HL-60/S4 treated with phorbol 12-myristate 13-acetate at 8.2 ng/mL for 4 days and 3 days (cell line): ENCODE results near the gene SRGAP2C.
"Not testable (repeated sequence)": the region's sequence is repeated elsewhere in the genome, so short reads cannot be mapped to it uniquely, and the experiment has no call there.

Experiments used
- in situ Hi-C: fragments of 300-500 bp; cut with MboI; formaldehyde crosslinking; loops from 2 replicates; pipeline ENCODE4 v1.15.0; 2022; ENCODE audit warnings: low sequenced_read_pairs

The SRGAP2C gene

GRCh38 chr1:121414905-121415304 lies 230.1 kb downstream of the SRGAP2C start:
- in situ Hi-C loops: no loop called here

GRCh38 chr1:121417325-121417923 lies 232.6 kb downstream of the SRGAP2C start:
- in situ Hi-C loops: no loop called here

DNA sequence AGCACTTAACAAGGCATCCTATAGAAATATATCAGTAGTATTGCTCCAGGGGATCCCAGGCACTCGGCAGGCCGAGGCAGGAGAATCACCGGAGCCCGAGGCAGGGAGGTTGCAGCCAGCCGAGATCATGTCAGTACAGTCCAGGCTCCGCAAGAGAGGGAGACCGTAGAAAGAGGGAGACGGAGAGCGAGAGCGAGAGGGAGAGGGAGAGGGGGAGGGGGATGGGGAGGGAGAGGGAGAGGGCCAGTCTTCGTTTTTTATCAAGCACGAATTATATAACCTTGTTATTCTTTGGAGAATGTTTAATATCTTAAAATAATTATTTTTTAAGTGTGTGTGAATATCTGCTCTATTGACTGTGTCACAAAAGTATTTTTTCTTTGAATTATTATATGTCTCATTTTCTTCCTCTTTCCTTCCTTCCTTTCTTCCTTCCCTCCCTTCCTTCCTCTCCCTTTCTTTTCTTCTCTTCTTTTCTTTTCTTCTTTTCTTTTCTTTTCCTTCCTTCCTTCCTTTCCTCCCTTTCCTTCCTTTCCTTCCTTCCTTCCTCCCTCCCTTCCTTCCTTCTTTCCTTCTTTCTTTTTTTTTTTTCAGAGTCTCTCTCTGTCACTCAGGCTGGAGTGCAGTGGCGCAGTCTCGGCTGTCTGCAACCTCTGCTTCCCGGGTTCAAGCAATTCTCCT lies 233.7 kb downstream of the SRGAP2C start:
- in situ Hi-C loops: no loop called here

- in situ Hi-C loops: not testable (repeated sequence)
These were observed 234.4 kb downstream of the SRGAP2C start for GRCh38 chr1:121419050-121419615.

- in situ Hi-C loops: not testable (repeated sequence)
These were observed 236.7 kb downstream of the SRGAP2C start for GRCh38 chr1:121421490-121421889.

DNA sequence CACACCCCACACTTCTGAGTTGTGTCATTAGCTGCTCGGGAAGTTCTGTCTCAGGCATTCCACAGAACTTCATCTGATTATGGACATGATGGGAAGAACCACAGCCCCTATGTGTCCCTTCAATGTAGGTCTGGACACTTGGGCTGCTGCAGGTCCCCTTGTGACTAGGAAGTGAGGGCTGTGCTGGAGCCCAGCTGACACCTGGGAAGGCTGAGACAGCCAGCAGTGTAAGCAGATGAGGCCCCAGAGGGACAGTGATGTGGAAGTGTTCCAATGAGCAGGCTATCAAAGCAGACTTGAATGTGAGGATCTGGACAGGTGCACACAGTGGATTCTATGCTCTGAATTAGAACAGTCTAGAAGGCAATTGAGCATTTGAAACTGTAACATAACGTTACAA lies 239.2 kb downstream of the SRGAP2C start:
- in situ Hi-C loops: not testable (repeated sequence)

DNA sequence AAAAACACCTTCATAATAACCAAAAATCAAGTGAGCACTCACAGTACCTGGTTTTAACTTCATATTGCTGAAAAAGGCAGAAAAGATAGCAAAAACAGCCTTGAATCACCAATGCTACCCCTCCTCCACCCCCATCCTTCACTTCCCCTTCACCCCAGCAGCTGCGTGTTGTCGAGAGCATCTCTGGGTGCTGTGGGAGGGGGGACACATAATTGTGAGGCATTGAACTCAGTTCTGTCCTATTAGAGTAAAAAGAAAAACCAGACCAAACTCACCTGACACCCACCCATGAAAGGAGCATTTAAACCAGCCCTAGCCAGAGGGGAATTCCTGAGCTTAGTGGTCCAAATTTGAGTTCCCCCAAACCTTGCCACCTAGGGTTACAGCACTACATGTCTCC lies 248.7 kb downstream of the SRGAP2C start:
- in situ Hi-C loops: not testable (repeated sequence)

- in situ Hi-C loops: not testable (repeated sequence)
These were observed 254.1 kb downstream of the SRGAP2C start for GRCh38 chr1:121438862-121439261.

DNA sequence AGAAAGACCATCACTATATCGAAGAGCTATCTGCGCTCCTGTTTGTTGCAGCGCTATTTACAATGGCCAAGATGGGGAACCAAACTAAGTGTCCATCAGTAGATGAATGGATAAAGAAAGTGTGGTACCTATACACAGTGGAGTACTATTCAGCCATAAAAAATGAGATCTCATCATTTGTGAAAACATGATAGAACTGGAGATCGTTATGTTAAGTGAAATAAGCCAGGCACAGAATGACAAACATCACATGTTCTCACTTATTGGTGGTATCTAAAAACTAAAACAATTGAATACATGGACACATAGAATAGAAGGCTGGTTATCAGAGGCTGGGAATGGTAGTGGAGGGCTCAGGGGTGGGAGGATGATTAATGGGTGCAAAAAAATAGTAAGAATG lies 256.2 kb downstream of the SRGAP2C start:
- in situ Hi-C loops: no loop called here
